ENCODE measurements around the gene CD300LB.

- no peak for TF ChIP-seq CTCF (conservative IDR thresholded peaks at IDR 0.05; ENCODE audit: low read length)
- no peak for TF ChIP-seq EZH2phosphoT487 (IDR thresholded peaks at IDR 0.05; ENCODE audit: borderline replicate concordance)
Measured at GRCh38 chr17:74539281-74539820, 8.1 kb upstream of the CD300LB start.
